Measurements from ENCODE around the gene RAB9A. TPM values are rescaled to one million over a fixed set of nuclear protein-coding genes. Genes with fewer than 3 reads are reported as not detected.
A peak's percentile ranks its signal among the peaks of the same experiment; 100 is the strongest.
"Not testable (repeated sequence)": the region's sequence is repeated elsewhere in the genome, so short reads cannot be mapped to it uniquely, and the experiment has no call there.

RAB9A gene
- total RNA-seq, result 15.0 TPM

- intact Hi-C loops (cut with DNase I), result no loop called here
These were observed at the start of gene RAB9A for GRCh38 chrX:13688958-13689740. TSS of gene RAB9A (plus strand) at chrX:13689128. CDS start at chrX:13708747, 19,619 bp downstream.

GRCh38 chrX:13641684-13642083, 47.2 kb upstream of the RAB9A start:
- H3K4me3 ChIP-seq; H3K4me1 ChIP-seq; H3K27ac ChIP-seq; H3K36me3 ChIP-seq; intact Hi-C loops (cut with DNase I); H3K27me3 ChIP-seq; DNase-seq (ENCODE audit: extremely low spot score in 2 of 2); H3K9me3 ChIP-seq: not testable (repeated sequence)

More at GRCh38 chrX:13688958-13689740, at the start of gene RAB9A:
- TF ChIP-seq POLR2A (IDR thresholded peaks at IDR 0.05), result peak in 1 of 2 donors; percentile 92
- no peak for TF ChIP-seq CTCF (IDR thresholded peaks at IDR 0.05)
- peak in 1 of 2 donors; percentile 96 for TF ChIP-seq POLR2AphosphoS5 (IDR thresholded peaks at IDR 0.05; ENCODE audit: insufficient read depth in 1 of 2, low read depth in 1 of 2)
- peaks cover 28% of the 10 kb centered on the region for H3K4me1 ChIP-seq
- no peaks in the 10 kb centered on the region for H3K27me3 ChIP-seq
- H3K4me3 ChIP-seq, result peak within 1 kb of the TSS; percentile 60 to 74
- no peaks in the 10 kb centered on the region for H3K36me3 ChIP-seq
- H3K9me3 ChIP-seq, result no peaks in the 10 kb centered on the region
- no peak for DNase-seq (ENCODE audit: extremely low spot score in 2 of 2)
- peak within 1 kb of the TSS; percentile 82 for H3K27ac ChIP-seq

- no peaks in the 10 kb centered on the region for H3K4me1 ChIP-seq
- no peaks in the 10 kb centered on the region for H3K9me3 ChIP-seq
- no peaks in the 10 kb centered on the region for H3K27me3 ChIP-seq
- H3K4me3 ChIP-seq, result no peak overlapping the region
- TF ChIP-seq POLR2AphosphoS5 (IDR thresholded peaks at IDR 0.05; ENCODE audit: insufficient read depth in 1 of 2, low read depth in 1 of 2) (no peak), POLR2A (IDR thresholded peaks at IDR 0.05) (no peak), CTCF (IDR thresholded peaks at IDR 0.05) (no peak)
- H3K36me3 ChIP-seq, result no peaks in the 10 kb centered on the region
- no peak overlapping the region for H3K27ac ChIP-seq
- DNase-seq (ENCODE audit: extremely low spot score in 2 of 2), result no peak
- intact Hi-C loops (cut with DNase I), result no loop called here
These were observed 43.3 kb upstream of the RAB9A start for GRCh38 chrX:13645464-13646153.

GRCh38 chrX:13646154-13646549, 42.8 kb upstream of the RAB9A start:
- intact Hi-C loops (cut with DNase I), result no loop called here
- Histone ChIP-seq H3K9me3 (no peaks in the 10 kb centered on the region), H3K4me1 (no peaks in the 10 kb centered on the region), H3K27me3 (no peaks in the 10 kb centered on the region), H3K27ac (no peak overlapping the region), H3K4me3 (no peak overlapping the region), H3K36me3 (no peaks in the 10 kb centered on the region)
- no peak for TF ChIP-seq POLR2A (IDR thresholded peaks at IDR 0.05)
- TF ChIP-seq CTCF (IDR thresholded peaks at IDR 0.05), result peak in 1 of 3 experiments; percentile 36
- no peak for TF ChIP-seq POLR2AphosphoS5 (IDR thresholded peaks at IDR 0.05; ENCODE audit: insufficient read depth in 1 of 2, low read depth in 1 of 2)
- no peak for DNase-seq (ENCODE audit: extremely low spot score in 2 of 2)

- intact Hi-C loops (cut with DNase I), result no loop called here
These were observed 41.2 kb upstream of the RAB9A start for GRCh38 chrX:13647709-13648212.

GRCh38 chrX:13648336-13648735, 40.6 kb upstream of the RAB9A start:
- peaks cover 11% of the 10 kb centered on the region for H3K4me1 ChIP-seq
- intact Hi-C loops (cut with DNase I); H3K9me3 ChIP-seq; DNase-seq (ENCODE audit: extremely low spot score in 2 of 2); H3K36me3 ChIP-seq; H3K27ac ChIP-seq; H3K4me3 ChIP-seq; H3K27me3 ChIP-seq: not testable (repeated sequence)

More at GRCh38 chrX:13647709-13648212, 41.2 kb upstream of the RAB9A start:
- Histone ChIP-seq H3K27ac (no peak overlapping the region), H3K4me3 (no peak overlapping the region), H3K9me3 (no peaks in the 10 kb centered on the region), H3K27me3 (no peaks in the 10 kb centered on the region), H3K36me3 (no peaks in the 10 kb centered on the region), H3K4me1 (peaks cover 10% of the 10 kb centered on the region)
- DNase-seq (ENCODE audit: extremely low spot score in 2 of 2), result no peak
- TF ChIP-seq POLR2AphosphoS5 (IDR thresholded peaks at IDR 0.05; ENCODE audit: insufficient read depth in 1 of 2, low read depth in 1 of 2), result no peak
- TF ChIP-seq CTCF (IDR thresholded peaks at IDR 0.05), result no peak
- no peak for TF ChIP-seq POLR2A (IDR thresholded peaks at IDR 0.05)
